T-helper 2 cell treated with Interferon-gamma antibody and Interleukin-4, amounts not matched to agents 100 ng/mL and 5 ng/mL, for 36 hours (primary cell): ENCODE data around the gene LYVE1. TPM values are rescaled to one million over a fixed set of nuclear protein-coding genes. Genes with fewer than 3 reads are reported as not detected.

Experiments used
- intact Hi-C: fragments of 100-400 bp; cut with micrococcal nuclease; formaldehyde crosslinking; loops from one replicate; pipeline ENCODE4 v1.15.1; 2023
- total RNA-seq: library from RNA; stranded (reverse); gene quantifications from 2 replicates; pipeline ENCODE4 v1.2.3, GENCODE V29; 2022

LYVE1 gene
- total RNA-seq, 1 donor from 2014 or later, result not detected

DNA sequence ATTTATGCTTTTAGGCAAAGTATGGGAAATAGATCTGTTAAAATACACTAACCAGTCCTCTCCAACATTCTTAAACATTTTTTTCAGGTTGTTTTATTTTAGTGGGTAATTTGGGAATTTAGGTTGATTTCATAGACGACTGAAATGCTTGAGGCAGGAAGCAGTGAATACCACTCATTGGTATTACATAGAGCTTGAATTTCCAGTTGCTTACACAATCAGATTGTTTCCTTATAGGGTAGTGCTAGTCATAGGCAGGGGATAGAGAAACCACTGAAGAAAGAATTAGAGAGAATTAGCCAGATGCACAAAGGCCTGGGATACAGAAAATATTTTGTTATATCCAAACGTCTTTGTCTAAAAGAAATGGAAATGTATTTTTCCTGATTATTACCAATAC lies 23.9 kb upstream of the LYVE1 start:
- intact Hi-C loops, result no loop called here

DNA sequence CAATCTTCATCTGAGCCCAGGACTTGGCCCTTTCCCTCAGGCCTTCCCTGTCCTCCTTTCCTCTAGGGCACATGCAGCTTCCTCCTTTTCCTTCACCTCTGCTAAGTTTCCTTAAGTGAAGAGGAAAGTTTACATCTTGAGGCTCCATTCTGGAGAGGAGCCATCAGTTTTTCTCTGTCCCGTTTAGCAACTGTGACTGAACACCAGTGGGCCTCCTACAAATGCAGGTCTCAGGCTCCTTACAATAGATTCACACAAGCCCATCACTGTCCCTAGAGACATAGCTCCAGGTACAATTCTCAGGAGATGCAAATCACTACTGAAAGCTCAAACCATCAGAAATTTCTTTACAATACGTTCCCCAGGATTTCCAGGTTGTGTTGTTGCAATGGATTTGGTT lies 23.3 kb upstream of the LYVE1 start:
- intact Hi-C loops, result no loop called here

DNA sequence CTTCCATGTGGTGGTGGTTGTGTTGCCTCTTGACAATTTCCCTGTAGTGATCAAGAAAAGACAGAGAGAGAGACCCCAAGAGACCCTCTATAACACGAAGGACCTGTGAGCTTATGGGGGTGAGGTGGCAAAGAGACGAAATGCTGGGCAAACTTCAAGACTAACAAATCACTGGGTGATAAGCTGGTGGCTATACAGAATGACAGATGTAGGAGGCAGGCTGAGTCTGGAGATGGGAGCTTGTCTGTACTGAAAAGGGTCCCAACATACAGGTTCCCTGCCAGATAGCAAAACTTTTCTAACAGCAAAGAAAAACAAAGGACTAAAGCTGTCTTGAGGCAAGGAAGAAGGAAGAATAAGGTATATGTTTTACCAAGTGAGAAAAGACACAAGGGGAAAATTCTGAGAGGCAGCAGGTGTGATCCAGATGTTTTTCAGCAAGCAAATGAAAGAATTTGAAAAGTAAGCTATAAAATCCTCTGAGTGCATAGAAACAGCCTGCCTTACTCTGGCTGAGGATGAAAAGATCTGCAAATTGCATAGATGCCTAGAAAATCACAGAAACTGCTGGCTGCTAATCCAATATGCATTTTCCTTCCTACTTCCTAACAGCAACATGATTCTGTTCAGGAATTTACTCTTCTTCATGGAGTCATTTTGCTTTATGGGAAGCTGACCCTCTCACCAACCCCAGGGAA lies 21.9 kb upstream of the LYVE1 start:
- intact Hi-C loops, result no loop called here

DNA sequence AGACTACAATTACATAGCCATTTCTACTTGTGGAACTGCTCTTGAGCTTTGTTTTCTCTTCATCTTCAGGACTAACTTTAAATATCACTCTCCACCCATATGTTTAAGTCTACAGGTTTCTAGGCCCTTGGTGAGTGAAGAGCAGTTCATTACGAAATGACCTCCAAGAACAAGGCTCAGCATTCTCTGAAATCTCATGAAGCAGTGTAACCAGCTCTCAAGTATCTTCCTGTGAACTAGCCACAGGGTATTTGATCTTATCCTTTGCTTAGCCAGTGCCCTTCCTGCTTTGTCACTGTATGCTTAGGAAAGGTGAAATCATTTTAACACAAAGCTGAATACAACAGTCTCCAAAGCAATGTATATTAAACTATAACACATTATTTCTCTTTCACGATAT lies 20.4 kb upstream of the LYVE1 start:
- intact Hi-C loops, result no loop called here

DNA sequence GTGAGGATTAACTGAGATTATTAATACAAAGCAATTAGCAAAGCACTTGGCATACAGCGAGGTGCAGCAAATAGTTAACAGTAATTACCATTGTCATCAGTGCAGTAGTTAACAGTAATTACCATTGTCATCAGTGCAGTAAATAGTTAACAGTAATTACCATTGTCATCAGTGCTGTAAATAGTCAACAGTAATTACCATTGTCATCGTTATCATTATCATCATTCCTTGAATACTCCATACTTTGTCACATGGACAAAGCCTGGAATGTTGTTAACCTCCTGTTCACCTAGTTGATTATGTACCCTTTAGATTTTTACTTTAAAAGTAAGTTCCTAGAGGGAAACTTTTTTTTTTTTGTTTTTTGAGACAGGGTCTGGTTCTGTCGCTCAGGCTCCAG lies 19.5 kb upstream of the LYVE1 start:
- intact Hi-C loops, result no loop called here

DNA sequence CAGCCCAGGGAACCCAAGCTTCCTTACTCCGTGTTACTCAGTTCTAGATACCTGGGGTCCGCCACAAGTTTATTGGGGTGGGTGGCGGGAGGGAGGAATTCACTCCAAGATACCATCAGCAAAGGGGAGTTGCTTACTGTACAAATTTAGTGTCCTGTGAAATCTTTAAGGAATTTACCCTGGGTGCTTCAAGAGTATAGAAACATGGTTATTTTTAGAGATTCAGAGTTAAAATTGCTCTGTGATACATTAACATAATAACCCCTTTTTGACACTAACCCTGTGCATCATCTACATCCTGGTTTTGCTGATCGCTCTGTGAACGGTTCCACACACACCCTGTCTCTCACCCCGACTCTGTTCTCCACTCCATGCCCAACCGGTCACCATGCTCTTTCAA lies 18.9 kb upstream of the LYVE1 start:
- intact Hi-C loops, result no loop called here

DNA sequence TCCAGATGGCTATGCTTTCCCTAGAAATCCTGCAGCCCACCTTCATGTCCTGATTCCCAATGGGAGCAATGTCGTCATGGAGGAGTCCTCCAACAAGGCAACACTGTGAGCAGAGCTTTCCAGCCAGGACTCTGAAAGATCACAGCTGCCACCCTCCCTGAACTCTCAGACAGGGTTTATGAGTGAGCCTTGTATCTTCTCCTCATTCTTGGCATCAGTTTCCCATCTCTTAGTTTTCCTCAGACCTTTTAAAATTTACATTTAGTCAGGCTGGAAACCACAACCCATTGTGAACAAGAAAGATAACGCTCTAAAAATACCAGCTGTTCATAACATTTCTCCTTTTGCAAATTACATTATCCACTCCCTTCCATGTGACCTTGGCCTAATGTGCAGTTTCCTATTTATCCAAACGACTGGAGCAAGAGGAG lies 15.6 kb upstream of the LYVE1 start:
- intact Hi-C loops, result no loop called here

DNA sequence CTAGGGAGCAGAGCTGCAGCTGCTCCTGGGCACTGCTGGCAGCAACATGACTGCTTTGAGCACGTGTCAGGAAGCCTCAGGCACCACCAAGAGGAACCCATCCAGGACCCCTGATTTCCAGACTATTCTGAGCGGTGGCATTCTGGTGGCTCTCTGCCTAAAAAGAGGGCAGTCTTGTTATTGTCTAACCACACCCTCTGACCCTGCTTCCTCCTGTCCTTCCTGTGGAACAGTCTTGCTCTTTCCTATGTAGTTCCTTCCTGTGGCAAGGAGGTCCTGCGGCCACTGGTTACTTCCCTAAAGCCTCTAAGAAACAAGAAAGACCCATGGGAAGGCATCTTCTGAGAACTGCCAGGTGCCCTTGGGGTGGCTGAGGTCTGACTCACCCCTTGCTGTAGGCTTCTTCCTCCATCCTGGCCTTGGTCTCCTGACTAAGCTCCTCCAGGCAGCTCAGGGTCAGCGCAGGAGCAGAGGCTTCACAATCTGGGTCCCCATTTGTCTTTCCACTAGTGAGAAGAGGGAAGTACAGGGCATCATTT lies 13.1 kb upstream of the LYVE1 start:
- intact Hi-C loops, result no loop called here

DNA sequence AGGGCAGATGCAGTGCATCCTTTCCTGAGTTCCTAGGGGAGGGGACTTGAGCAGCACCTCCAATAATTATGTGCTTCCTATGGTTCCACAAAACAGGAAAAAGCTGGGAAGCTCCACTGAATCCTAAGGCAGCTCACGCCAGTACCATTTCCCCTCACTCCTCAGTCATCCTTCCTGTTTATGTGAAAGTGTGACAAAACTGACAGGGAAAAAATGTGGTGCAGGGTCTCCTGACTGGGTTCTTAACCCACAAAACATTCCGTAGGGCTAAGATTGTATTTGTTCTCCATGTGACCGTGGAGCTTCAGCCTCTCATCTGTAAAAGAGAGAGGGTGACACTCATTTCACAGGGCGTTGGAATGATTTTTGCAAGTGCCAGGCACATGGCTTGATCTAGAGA lies 12.2 kb upstream of the LYVE1 start:
- intact Hi-C loops, result no loop called here

DNA sequence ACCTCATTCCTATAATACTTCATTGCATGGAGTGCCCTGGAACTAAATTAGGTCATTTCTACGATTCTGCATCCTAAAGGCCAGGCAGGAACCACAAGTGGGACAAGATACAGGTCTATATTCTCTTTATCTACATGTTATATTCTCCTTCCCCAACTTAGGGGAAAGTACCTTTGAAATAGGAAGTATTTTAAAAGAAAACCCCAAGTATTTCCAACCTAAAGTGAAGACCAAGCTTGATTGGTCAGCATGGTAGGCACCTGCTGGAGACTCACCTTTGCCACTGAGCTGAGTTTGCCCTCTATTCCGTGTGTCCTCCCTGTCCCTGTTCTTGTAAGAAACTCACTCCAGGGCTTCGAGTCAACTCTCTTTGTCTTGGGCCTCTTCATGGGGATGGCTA lies 11.2 kb upstream of the LYVE1 start:
- intact Hi-C loops, result no loop called here

DNA sequence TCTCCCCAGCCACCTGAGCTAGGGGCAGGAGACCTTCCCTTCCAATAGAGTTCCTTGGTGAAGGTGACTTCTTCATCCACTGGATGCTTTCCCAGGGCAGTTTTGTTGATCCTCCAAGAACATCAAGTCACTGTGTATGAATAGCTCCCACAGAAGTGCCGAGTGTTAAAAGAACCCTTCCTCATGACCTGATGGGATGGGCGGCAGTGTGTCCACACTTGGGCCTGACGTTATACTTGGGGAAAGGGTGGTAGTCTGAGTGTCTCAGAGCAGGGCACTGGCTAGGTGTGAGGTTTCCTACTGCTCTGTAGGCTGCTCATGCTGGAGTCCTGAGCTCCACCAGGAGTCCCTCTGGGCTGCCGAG lies 7.6 kb upstream of the LYVE1 start:
- intact Hi-C loops, result no loop called here

DNA sequence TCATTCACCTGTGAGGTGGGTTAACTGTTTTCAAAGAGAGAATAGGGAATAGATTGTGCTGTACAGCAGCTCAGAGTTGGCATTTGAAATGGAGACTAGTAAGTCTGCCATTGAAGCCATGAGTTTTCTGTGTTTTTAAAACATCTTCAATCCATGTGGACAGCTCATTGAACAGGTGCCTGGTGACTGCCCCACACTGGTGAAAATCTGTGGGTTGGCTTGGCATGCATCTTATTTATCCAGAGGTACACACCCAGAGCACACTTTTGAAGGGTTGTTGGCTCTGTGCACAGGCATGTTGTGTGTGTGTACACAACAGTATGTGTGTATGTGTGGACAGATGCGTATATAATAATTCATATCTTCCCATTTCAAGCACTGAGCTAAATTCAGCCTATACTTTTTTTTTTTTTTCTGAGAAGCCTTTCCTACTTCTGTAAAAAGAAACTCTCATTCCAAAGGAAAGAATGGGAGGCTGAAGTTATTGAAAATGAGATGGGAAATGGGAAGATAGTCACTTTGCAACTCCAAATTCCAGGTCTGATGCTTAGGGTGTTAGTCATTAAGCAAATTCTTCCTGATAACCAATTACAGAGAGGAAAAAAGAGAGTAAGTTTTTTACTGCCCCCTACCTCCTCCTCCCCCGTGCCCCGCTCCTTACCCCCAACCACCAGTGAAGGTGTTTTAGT lies 7.0 kb upstream of the LYVE1 start:
- intact Hi-C loops, result no loop called here

DNA sequence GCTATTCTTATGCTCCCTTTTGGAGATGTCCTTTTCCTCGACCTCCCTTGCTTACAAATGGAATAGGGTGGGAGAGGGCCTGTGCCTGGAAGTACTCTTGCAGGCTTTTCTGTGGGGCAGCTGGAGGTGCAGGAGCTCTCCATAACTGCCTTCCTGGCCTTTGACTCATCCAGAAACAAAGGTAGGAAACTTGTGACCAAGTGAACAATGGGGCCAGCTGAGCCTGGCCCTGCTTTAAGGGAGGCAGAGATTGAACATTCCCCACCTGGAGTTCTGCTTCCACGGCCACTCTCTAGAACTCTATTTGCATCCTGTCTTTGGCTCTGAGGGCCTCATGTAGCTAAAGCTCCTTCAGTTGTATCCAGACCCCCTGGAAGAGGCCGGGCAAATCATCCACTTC lies 5.1 kb upstream of the LYVE1 start:
- intact Hi-C loops, result no loop called here

DNA sequence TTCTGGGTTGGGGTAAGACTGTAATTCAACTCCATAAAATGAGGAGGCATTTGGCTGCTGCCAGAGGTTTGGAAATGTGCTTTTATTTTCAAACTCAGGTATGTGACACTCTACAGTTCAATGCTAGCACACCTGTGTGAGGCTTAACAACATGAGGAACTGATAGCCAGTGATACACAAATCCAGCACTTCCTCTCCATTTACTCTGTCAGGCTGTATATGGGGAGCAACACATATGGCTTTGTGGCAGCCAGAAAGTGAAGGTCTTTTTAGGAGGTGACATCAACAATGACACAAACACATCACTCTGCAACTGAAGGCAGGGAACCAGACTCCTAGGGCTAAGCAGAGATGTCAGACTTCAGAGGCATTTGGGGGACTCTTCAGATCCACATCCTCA lies 4.6 kb upstream of the LYVE1 start:
- intact Hi-C loops, result no loop called here

DNA sequence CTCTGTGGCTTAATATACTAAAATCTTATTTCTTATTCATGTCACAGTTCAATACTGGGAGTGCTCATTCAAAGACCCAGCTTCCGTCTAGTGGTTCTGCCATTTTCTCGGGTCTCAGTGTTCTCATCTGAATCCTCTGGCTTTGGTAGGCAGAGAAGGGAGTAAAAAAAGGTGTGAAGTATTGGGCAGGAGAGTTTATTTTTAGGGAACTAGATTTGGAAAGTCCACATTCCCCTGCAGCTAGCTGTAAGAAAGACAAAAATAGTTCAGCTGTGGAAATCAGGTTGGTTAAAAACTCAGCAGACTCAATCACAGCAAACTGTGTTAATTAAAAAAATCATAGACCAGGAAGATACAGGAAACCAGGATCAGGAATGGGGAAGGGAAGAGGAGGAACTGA lies 4.1 kb upstream of the LYVE1 start:
- intact Hi-C loops, result no loop called here

DNA sequence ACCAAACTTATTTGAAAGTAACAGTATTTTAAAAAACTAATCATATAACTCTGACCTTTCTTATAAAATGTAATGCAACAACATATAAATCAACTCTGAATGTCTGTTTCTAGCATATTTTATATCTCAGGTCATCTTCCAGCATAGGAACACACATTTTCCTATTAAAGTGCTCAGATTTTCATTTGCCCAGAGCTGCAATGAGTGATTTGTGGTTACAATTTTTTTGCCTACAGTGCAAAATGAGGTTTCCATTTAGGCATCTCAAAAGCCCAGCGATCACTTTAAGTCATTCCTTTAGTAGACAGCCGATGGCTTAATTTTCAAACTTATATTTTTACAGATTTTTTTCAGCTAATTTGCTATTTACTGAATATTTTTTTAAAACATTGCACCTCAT lies 1.0 kb downstream of the LYVE1 start:
- intact Hi-C loops, result no loop called here

DNA sequence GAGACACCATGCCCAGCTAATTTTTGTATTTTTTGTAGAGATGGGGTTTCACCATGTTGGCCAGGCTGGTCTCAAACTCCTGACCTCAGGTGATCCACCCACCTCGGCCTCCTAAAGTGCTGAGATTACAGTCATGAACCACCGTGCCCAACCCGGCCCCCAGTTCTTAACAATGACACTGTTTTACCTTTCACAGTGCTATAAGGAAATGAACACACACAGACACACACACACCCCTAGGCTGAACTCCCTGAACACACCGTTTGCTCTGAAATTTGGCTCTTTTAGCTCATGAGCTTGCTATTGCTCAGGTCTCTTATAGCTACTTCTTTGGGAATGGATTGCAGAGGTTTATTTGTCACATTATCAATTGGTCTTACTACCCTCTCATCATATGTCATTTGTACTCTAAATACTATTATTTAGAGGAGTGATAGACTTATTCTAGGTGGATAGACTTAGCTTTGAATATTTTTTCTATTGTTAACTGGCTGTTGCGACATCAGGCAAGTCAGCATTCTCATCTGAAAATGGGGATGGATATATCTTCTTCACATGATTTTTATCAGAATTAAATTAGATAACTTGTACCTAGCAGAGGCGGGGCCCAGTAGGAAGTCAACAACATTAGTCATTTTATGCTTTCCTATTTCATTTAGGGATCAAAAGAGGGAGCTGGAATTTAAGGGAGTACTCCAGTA lies 2.1 kb downstream of the LYVE1 start:
- intact Hi-C loops, result no loop called here

DNA sequence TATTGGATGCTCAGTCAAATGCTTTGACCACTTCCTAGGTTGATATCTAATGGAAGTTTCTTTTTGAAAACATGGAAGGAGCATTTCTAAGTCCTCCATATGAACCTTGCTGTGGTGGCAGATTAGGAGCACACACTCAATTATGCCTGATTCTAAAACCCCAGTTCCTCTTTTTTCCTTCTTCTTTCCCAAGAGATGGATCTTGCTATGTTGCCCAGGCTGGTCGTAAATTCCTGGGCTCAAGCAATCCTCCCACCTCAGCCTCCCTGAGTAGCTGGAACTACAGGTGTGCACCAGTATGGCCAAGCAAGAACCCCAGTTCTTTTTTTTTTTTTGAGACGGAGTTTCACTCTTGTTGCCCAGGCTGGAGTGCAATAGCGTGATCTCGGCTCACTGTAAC lies 3.0 kb downstream of the LYVE1 start:
- intact Hi-C loops, result no loop called here

DNA sequence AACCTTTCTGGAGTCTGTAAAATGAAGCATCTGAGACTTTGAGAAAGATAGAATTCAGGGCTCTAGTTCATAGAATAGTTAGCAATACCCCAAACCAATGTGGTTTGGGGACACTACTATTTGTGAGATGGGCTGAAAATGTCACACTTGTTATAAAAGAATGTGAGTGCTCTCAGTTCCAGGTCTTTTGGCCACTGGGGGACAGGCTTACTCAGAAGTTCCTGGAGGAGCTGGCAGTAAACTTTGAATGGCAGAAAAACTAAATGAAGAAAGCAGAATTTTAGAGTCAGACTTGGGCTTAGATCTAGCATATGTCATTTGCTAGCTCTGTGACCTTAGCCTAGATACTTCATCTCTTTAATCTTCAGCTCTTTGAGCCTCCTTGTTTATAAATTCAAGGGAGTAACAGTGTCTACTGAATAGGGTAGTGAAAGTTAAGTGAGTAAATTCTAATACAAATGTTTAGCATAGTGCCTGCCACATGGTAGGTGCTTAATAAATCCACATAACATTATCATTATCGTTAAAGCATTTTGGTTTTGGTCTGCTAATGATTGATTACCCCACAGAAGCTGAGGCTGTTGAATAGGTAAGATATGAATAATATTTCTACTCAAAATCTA lies 3.7 kb downstream of the LYVE1 start:
- intact Hi-C loops, result no loop called here

DNA sequence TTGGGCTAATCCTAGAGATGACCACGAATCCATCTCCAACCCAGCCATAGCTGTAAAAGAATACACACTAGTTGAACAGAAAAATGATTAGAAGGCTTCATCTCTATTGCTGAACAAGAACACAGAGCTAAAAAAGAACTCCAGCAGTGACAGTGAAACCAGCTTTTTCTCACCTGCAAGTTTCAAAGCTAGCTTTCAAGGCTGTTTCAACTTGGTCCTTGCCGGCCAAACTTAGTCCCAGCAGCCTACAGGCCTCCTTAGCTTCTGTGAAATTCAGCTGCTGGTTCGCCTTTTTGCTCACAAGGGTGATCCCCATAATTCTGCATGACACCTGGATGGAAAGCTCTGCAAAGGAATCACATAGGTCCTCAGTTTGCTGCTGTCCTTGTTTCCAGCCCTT lies 4.4 kb downstream of the LYVE1 start:
- intact Hi-C loops, result no loop called here

DNA sequence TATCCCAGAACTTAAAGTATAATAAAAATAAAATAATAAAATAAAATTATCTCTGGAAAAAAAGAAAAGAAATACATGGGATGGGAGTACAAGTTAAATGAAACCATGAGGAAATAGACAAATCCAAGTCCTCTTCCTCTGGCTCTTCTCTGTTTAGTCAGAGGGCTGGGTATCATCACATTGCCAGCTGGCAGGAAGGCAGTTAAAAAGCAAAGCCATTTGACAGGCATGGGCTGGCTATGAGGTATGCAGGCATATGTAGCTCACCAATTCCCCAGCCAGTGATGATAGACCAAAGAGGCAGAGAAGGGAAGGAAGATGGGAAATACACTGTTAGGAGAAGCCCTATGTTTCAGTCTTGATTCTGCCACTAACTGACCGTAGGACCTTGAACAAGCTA lies 6.5 kb downstream of the LYVE1 start:
- intact Hi-C loops, result no loop called here
